Erythroblast (primary cell): ENCODE results near the gene SF3B3.

ENCODE experiments used
- GATA1 ChIP-seq: IDR thresholded peaks from 2 replicates; pipeline ENCODE4 v1.6.1; 2011; ENCODE audit warnings: low read depth, mild to moderate bottlenecking, control low read depth, low read length, moderate library complexity
- POLR2A ChIP-seq: IDR thresholded peaks from 2 replicates; pipeline ENCODE4 v1.6.1; 2011; ENCODE audit warnings: mild to moderate bottlenecking, low read length

DNA sequence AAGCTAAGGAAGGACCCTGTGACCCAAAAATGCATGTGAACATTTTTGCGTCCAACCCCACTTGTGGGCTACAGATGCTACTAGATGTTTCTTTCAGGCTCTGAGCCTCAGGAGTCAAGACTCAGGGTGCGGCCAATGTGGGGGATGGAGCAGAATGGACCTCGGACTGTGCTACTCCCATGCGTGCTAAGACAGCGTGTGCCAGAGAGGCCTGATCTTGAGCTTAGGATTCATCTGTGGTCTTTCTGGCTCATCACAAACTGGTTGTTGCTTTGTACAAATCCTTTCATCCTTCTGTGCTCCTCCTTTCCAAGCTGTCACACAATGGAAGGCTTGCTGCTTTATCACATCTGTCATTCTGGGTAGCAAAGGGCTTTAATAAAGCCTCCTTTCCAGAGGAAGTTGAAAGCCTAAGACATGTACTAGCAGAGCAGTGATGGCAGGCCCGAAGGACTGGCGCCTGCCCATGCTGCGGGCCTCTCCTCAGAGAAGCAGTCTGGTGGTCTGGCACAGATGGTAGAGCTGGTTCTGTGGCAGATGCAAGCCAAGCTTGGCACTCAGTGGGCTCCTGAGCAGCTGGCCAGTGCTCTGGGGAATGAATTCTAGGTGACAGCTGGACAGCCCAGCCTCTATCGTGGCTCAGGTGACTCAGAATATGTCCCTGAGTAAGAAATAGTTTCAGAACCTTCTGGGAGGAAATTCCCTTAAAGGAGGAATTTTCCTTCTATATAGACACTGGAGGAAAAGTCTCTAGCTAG is 28.0 kb upstream of the SF3B3 start:
- no peak for TF ChIP-seq POLR2A
- TF ChIP-seq GATA1: no peak
